GM13977 (cell line): ENCODE measurements around the gene INHBA.

Experiments used
- DNase-seq: peaks from one replicate; pipeline ENCODE4 v3.0.0; 2012; ENCODE audit warnings: low spot score
- CTCF ChIP-seq: IDR thresholded peaks from 2 replicates; pipeline ENCODE4 v1.5.1; 2012; ENCODE audit warnings: mild to moderate bottlenecking, control low read depth; ENCODE audit not compliant: insufficient read depth; ENCODE audit errors: extremely low read depth, missing control alignments
- in situ Hi-C: fragments of 300-500 bp; cut with MboI; formaldehyde crosslinking; loops from one replicate; pipeline ENCODE4 v1.12.0; 2022; ENCODE audit warnings: low sequenced_read_pairs, low pct_unique_long_range_greater_than_20kb, mixed read lengths, inconsistent platforms; ENCODE audit not compliant: unreplicated experiment

Gene INHBA

DNA sequence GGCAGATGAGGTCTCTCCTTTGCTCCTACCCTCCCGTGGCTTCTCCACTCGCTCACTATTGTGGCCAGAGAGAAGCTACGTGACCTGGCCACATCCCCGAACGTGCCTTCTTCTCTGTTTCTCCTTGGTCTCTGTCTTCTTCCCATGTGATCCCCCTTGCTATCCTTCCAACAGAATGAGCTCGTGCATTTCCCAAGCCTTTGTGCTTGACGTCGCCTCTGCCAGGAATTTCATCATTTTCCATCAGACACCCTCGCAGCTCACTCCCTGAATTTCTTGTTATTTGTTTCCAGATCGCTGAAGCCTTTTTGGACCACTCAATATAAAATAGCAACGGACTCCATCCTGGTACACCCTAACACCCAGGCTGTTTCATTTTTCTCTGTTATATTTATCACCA, 13.8 kb upstream of the INHBA start:
- no peak for TF ChIP-seq CTCF
- in situ Hi-C loops, result no loop called here
- no peak for DNase-seq

DNA sequence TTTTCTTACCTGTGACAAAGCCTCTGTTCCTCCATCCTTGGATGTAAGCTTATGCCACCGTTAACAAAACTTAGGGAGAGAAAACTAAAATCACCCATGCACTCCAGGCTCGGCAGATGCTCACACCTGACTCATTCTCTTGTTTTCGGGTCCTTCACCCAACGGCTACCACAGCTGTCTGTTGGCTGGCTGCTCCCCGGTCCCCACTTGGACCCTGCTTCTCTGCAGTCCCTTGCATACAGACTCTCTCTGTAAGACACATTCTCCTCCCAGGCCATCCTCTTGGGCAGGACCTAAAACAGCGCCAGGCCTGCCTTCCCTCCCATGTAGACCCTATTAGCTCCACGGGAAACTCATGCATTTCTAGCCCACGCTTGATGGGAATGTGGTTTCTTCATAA, 12.1 kb upstream of the INHBA start:
- no peak for TF ChIP-seq CTCF
- in situ Hi-C loops, result no loop called here
- no peak for DNase-seq

DNA sequence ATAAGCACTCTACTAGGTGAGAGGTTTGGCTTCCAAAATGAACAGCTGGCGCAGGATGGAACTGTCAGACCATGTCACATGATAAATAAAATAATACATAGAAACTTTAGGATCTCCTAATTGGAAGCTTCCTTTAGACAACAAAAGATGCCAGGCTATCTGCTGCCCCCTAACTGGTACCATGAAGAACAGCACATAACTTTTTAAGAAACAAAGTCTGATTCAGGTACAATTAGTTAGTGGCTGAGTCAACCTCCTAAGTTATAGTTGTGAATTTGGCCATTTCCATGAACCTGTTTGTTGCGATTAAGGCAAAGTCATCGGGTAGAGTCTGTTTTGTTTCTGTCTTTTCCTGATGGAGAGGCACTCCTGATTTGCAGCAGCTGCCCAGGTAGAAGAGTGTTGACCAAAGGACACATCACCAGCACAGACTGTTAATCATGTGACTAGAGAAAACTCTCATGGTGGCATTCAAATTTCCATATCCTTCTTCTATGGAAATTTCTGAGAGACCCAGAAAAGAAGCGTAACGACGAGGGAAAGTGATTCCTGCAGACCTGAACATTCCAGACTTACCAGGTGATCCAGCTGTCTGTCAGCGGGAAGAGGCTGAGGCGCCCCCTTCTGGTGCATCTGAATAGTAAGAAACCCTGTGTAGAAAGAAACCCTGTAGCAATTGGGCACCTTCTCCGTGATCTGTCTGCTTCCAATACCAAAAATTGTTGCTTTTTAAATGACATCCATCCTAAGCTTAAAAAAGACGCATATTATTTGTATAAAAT, 8.6 kb upstream of the INHBA start:
- no peak for DNase-seq
- in situ Hi-C loops, result no loop called here
- TF ChIP-seq CTCF, result peak; percentile 48

GRCh38 chr7:41710838-41711237, 7.9 kb upstream of the INHBA start:
- TF ChIP-seq CTCF, result no peak
- DNase-seq, result no peak
- in situ Hi-C loops, result no loop called here

- no peak for DNase-seq
- TF ChIP-seq CTCF, result no peak
- in situ Hi-C loops, result no loop called here
Observed at GRCh38 chr7:41709621-41710020, 6.7 kb upstream of the INHBA start.

GRCh38 chr7:41708581-41709358, 5.9 kb upstream of the INHBA start:
- no peak for DNase-seq
- TF ChIP-seq CTCF, result no peak
- in situ Hi-C loops, result no loop called here
